Muscle of back (tissue), 11 donors: ENCODE results near the gene GLYR1. TPM values are rescaled to one million over a fixed set of nuclear protein-coding genes. Genes with fewer than 3 reads are reported as not detected.

ENCODE experiments used
- DNase-seq, 3 donors: peaks; one replicate each; pipeline versions ENCODE4 v3.0.0 to v3.0.0-alpha.2; 2013
- polyA plus RNA-seq, 10 donors: library from polyadenylated mRNA; unstranded; fragments of 120-200 nt; gene quantifications; one replicate each; pipeline ENCODE4 v1.2.1, GENCODE V29; 2013; ENCODE audit not compliant: insufficient read length in 10 of 10

The GLYR1 gene
- polyA plus RNA-seq, 10 donors: 40.5 to 61.3 (median 49.6) TPM

GRCh38 chr16:4811773-4812172 is 35.3 kb downstream of the GLYR1 start:
- no peak for DNase-seq

GRCh38 chr16:4811242-4811641 is 35.8 kb downstream of the GLYR1 start:
- DNase-seq: no peak

- DNase-seq: no peak
These were observed 40.8 kb downstream of the GLYR1 start for GRCh38 chr16:4806280-4806679.

- no peak for DNase-seq
These were observed 41.9 kb downstream of the GLYR1 start for GRCh38 chr16:4805231-4805630.

- DNase-seq: no peak
These were observed 43.0 kb downstream of the GLYR1 start for GRCh38 chr16:4803898-4804762.

- no peak for DNase-seq
These were observed 43.7 kb downstream of the GLYR1 start for GRCh38 chr16:4803401-4803844.

GRCh38 chr16:4802659-4803287 is 44.3 kb downstream of the GLYR1 start:
- peak; percentile 91 to 94 (median 93) for DNase-seq

- DNase-seq: peak in 2 of 3 donors; percentile 29 to 37
These were observed 45.0 kb downstream of the GLYR1 start, which contains the start of gene ROGDI for GRCh38 chr16:4801962-4802658. TSS of gene ROGDI (minus strand) at chr16:4802633. CDS start at chr16:4802571, 62 bp downstream.

- DNase-seq: no peak
These were observed 45.8 kb downstream of the GLYR1 start for GRCh38 chr16:4801051-4801961.

- DNase-seq: no peak
These were observed 46.6 kb downstream of the GLYR1 start for GRCh38 chr16:4800290-4801041.

GRCh38 chr16:4799171-4799855 is 47.8 kb downstream of the GLYR1 start:
- no peak for DNase-seq

- no peak for DNase-seq
These were observed 48.6 kb downstream of the GLYR1 start for GRCh38 chr16:4798456-4798855.

- no peak for DNase-seq
These were observed 49.3 kb downstream of the GLYR1 start for GRCh38 chr16:4797805-4798252.

GRCh38 chr16:4796982-4797804 is 49.9 kb downstream of the GLYR1 start:
- no peak for DNase-seq

- no peak for DNase-seq
These were observed 51.1 kb downstream of the GLYR1 start for GRCh38 chr16:4795828-4796572.

- DNase-seq: no peak
These were observed 51.8 kb downstream of the GLYR1 start, which contains the start of gene SMIM22 for GRCh38 chr16:4795181-4795827. TSS of gene SMIM22 (plus strand) at chr16:4795369. CDS start at chr16:4795735, 366 bp downstream.

- DNase-seq: no peak
These were observed 54.1 kb downstream of the GLYR1 start for GRCh38 chr16:4792951-4793513.
